MM.1S (cell line): ENCODE measurements around the gene IRS1.

Experiments
- DNase-seq: peaks from one replicate; pipeline ENCODE4 v3.0.0-alpha.2; 2015
- H2AFZ ChIP-seq: fragments of 300-600 bp; sonication (generic); 2 replicates; pipeline ENCODE4 v1.6.0; 2016; ENCODE audit warnings: antibody characterized with exemption, low read length
- H3F3A ChIP-seq: fragments of 300-600 bp; sonication (generic); 2 replicates; pipeline ENCODE4 v1.6.1; 2016; ENCODE audit warnings: mild to moderate bottlenecking, antibody characterized with exemption, low read length, moderate library complexity, mixed read lengths; ENCODE audit not compliant: insufficient read depth
- H3K27ac ChIP-seq: fragments of 300-600 bp; sonication (generic); 2 replicates; pipeline ENCODE4 v1.5.1; 2016; ENCODE audit warnings: mild to moderate bottlenecking, low read length
- H3K27me3 ChIP-seq: fragments of 300-600 bp; sonication (generic); replicated peaks from 2 replicates; pipeline ENCODE4 v1.6.0; 2016; ENCODE audit warnings: low read length; ENCODE audit not compliant: insufficient read depth
- H3K36me3 ChIP-seq: fragments of 300-600 bp; sonication (generic); replicated peaks from 2 replicates; pipeline ENCODE4 v1.6.1; 2016; ENCODE audit warnings: mild to moderate bottlenecking, low read length, mixed read lengths; ENCODE audit not compliant: insufficient read depth
- H3K4me1 ChIP-seq: fragments of 300-600 bp; sonication (generic); 2 replicates; pipeline ENCODE4 v1.6.1; 2016; ENCODE audit warnings: low read length, mixed read lengths
- H3K4me2 ChIP-seq: fragments of 300-600 bp; sonication (generic); 2 replicates; pipeline ENCODE4 v1.6.0; 2016; ENCODE audit warnings: low read depth, low read length
- H3K4me3 ChIP-seq: fragments of 300-600 bp; sonication (generic); 2 replicates; pipeline ENCODE4 v1.5.1; 2016; ENCODE audit warnings: low read length, mixed read lengths
- H3K79me2 ChIP-seq: fragments of 300-600 bp; sonication (generic); 2 replicates; pipeline ENCODE4 v1.6.1; 2016; ENCODE audit warnings: mixed run types, low read length, mixed read lengths
- H3K9ac ChIP-seq: fragments of 300-600 bp; sonication (generic); 2 replicates; pipeline ENCODE4 v1.6.1; 2016; ENCODE audit warnings: low read length, mixed read lengths
- H3K9me2 ChIP-seq: fragments of 300-600 bp; sonication (generic); replicated peaks from 2 replicates; pipeline ENCODE4 v1.6.1; 2016; ENCODE audit warnings: mild to moderate bottlenecking, low read length, mixed read lengths; ENCODE audit not compliant: insufficient read depth
- H3K9me3 ChIP-seq: fragments of 300-600 bp; sonication (generic); replicated peaks from 2 replicates; pipeline ENCODE4 v1.6.1; 2016; ENCODE audit warnings: mild to moderate bottlenecking, low read length, mixed read lengths; ENCODE audit not compliant: insufficient read depth
- H4K20me1 ChIP-seq: fragments of 300-600 bp; sonication (generic); 2 replicates; pipeline ENCODE4 v1.6.1; 2016; ENCODE audit warnings: mild to moderate bottlenecking, low read length, moderate library complexity, mixed read lengths; ENCODE audit not compliant: insufficient read depth
- EZH2 ChIP-seq: fragments of 300-600 bp; sonication (generic); optimal IDR thresholded peaks from 2 replicates; pipeline ENCODE3; 2017; ENCODE audit warnings: low read depth, mild to moderate bottlenecking, antibody characterized with exemption, low read length, mixed read lengths
- EZH2phosphoT487 ChIP-seq: fragments of 300-600 bp; sonication (generic); IDR thresholded peaks from 2 replicates; pipeline ENCODE4 v1.6.1; 2018; ENCODE audit warnings: antibody characterized with exemption, low read length
- TF ChIP-seq, protein P1 (sequence below): fragments of 300-600 bp; sonication (generic); IDR thresholded peaks from 2 replicates; pipeline ENCODE4 v1.5.1; 2016; ENCODE audit warnings: antibody characterized with exemption, low read length, mixed read lengths

IRS1 gene

DNA sequence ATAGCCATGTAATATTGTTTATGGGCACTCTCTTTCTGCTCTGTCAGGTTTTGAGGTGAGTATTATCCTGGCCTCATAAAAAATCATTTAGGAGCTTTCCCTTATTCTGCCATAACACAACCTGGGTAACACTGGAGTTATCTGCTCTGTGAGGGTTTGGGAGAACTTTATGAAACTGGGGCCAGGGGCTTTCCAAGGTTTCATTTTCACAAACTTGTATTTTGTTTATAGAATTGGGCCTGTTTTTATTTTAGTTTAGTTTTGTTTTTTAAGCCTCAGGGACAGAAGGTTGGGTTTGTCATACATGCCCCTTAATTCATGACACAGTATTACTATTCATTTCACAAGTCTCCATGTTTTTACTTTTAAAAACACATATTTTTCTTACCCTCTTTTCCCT is 83.5 kb downstream of the IRS1 start:
- H3K79me2 ChIP-seq = no peaks in the 10 kb centered on the region
- peak; percentile 67 for DNase-seq

DNA sequence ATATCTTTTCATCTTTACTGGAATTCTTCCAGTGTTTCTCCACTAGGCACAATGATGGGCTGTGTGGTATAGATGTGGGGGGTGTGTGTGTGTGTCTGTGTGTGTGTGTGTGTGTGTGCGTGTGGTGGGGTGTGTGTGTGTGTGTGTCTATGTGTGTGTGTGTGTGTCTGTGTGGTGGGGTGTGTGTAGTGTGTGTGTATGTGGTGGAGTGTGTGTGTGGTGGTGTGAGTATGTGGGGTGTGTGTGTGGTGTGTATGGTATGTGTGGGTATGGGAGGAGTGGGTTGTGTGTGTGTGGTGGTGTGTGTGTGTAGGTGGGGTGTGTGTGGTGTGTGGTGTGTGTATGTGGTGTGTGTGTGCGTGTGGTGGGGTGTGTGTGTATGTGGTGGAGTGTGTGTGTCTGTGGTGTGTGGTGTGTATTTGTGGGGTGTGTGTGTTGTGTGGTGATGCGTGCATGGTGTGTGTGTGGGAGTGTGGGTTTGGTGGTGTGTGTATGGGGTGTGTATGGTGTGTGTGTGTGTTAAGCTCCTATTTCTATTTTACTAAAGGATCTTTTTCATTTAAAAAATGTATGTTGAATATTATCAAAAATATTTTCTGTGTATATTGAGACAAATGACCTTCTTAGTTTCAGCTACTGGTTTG is 84.2 kb downstream of the IRS1 start:
- H3K9me3 ChIP-seq = no peaks in the 10 kb centered on the region
- H3K4me1 ChIP-seq = peaks cover 13% of the 10 kb centered on the region
- TF ChIP-seq EZH2 (no peak), EZH2phosphoT487 (no peak)
- TF ChIP-seq, protein P1, sequence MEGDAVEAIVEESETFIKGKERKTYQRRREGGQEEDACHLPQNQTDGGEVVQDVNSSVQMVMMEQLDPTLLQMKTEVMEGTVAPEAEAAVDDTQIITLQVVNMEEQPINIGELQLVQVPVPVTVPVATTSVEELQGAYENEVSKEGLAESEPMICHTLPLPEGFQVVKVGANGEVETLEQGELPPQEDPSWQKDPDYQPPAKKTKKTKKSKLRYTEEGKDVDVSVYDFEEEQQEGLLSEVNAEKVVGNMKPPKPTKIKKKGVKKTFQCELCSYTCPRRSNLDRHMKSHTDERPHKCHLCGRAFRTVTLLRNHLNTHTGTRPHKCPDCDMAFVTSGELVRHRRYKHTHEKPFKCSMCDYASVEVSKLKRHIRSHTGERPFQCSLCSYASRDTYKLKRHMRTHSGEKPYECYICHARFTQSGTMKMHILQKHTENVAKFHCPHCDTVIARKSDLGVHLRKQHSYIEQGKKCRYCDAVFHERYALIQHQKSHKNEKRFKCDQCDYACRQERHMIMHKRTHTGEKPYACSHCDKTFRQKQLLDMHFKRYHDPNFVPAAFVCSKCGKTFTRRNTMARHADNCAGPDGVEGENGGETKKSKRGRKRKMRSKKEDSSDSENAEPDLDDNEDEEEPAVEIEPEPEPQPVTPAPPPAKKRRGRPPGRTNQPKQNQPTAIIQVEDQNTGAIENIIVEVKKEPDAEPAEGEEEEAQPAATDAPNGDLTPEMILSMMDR = no peak
- peak overlapping the region; percentile 14; the same call in 1 of the 2 replicates for H3K4me2 ChIP-seq
- no peaks in the 10 kb centered on the region for H4K20me1 ChIP-seq
- H3K79me2 ChIP-seq = no peaks in the 10 kb centered on the region
- no peaks in the 10 kb centered on the region for H3K36me3 ChIP-seq
- no peak overlapping the region for H2AFZ ChIP-seq
- H3K9ac ChIP-seq = no peak overlapping the region
- no peaks in the 10 kb centered on the region for H3K9me2 ChIP-seq
- H3K4me3 ChIP-seq = no peak overlapping the region
- H3F3A ChIP-seq = 0 out of 2 replicates have a peak, but pooled peaks cover 4% of the 10 kb centered on the region
- no peaks in the 10 kb centered on the region for H3K27me3 ChIP-seq
- no peak for DNase-seq
- H3K27ac ChIP-seq = peak overlapping the region; percentile 24; the same call in 1 of the 2 replicates

More for the DNA sequence above, 83.5 kb downstream of the IRS1 start:
- H3K9ac ChIP-seq = no peak overlapping the region
- H3K4me2 ChIP-seq = peak overlapping the region; percentile 14; the same call in 1 of the 2 replicates
- peaks cover 13% of the 10 kb centered on the region for H3K4me1 ChIP-seq
- H3F3A ChIP-seq = 0 out of 2 replicates have a peak, but pooled peaks cover 4% of the 10 kb centered on the region
- no peaks in the 10 kb centered on the region for H3K27me3 ChIP-seq
- peak overlapping the region; percentile 24; the same call in 1 of the 2 replicates for H3K27ac ChIP-seq
- no peak overlapping the region for H3K4me3 ChIP-seq
- H2AFZ ChIP-seq = no peak overlapping the region
- H3K9me2 ChIP-seq = no peaks in the 10 kb centered on the region
- no peaks in the 10 kb centered on the region for H3K36me3 ChIP-seq
- H3K9me3 ChIP-seq = no peaks in the 10 kb centered on the region
- H4K20me1 ChIP-seq = no peaks in the 10 kb centered on the region
- TF ChIP-seq EZH2phosphoT487 = no peak
- TF ChIP-seq EZH2 = no peak
- TF ChIP-seq, protein P1 = no peak

DNA sequence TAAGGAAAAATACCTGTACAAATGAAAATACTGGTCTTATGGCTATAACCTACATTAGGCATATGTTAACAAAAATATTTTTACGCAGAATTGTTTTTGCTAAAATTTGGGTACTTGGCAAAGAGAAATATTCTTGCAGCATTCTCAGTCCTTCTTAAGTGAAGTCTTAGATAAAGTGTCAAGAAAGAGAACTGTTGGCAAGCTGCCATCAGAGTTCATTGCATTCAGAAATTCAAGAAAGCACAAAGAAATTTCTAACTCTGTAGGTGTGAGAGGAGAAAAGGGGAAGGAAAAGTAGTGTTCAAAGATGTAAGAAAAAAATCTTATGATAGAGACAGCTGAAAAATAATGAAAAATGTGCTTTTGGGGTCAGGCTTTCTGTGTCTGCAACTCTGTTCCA is 86.7 kb downstream of the IRS1 start:
- H3K9me3 ChIP-seq = no peaks in the 10 kb centered on the region
- no peak overlapping the region for H3K9ac ChIP-seq
- H3K36me3 ChIP-seq = no peaks in the 10 kb centered on the region
- no peaks in the 10 kb centered on the region for H3K27me3 ChIP-seq
- H3F3A ChIP-seq = 0 out of 2 replicates have a peak, but pooled peaks cover 4% of the 10 kb centered on the region
- no peaks in the 10 kb centered on the region for H3K79me2 ChIP-seq
- H4K20me1 ChIP-seq = no peaks in the 10 kb centered on the region
- no peak overlapping the region for H3K4me2 ChIP-seq
- H3K4me1 ChIP-seq = peaks cover 13% of the 10 kb centered on the region
- no peak for DNase-seq
- TF ChIP-seq EZH2phosphoT487 (no peak), EZH2 (no peak)
- TF ChIP-seq, protein P1 = no peak
- no peak overlapping the region for H3K4me3 ChIP-seq
- H3K27ac ChIP-seq = no peak overlapping the region
- H3K9me2 ChIP-seq = no peaks in the 10 kb centered on the region
- H2AFZ ChIP-seq = no peak overlapping the region
